GM19467 (cell line): ENCODE measurements around the gene CDCP1.

Source experiments
- ATAC-seq: cut with Tn5 transposase; IDR thresholded peaks from one replicate; pipeline ENCODE4 v1.9.1; 2021; ENCODE audit warnings: mild to moderate bottlenecking, moderate library complexity; ENCODE audit not compliant: unreplicated experiment

Gene CDCP1

DNA sequence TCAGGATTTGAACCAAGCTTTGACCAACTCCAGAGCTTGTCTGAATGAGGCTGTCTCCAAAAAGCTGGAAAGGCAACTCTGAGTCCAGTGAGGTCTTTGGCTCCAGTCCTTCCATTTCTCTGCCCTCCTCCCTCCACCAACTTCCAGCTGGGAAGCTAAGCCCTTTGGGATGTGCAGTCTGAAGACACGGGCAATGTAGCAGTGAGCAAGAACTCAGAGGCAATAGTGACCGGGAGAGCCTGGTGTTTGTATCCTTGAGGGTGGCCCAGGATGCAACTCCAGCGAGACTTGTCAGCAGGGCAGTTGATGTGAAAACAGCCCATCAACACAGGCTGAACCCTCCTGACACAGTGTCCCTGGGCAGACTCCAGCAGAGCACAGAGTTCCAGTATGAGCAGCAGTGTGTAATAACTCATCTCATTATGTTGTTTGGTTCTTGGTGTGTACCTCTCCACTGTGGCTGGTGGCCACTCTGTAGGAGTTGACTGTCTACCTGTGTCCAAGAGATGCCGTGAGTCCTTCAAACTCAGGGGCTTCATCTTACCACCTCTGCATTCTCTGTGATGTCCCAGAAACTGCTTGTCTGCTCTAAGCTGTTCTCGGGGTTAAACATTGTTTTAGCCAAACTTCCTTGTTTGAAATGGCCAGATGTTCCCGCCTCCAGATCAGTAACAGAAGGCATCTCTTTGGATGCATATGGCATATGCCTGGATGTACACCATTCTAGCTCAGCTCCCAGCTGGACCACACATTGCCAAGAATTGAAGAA is 6.6 kb downstream of the CDCP1 start:
- no peak for ATAC-seq

DNA sequence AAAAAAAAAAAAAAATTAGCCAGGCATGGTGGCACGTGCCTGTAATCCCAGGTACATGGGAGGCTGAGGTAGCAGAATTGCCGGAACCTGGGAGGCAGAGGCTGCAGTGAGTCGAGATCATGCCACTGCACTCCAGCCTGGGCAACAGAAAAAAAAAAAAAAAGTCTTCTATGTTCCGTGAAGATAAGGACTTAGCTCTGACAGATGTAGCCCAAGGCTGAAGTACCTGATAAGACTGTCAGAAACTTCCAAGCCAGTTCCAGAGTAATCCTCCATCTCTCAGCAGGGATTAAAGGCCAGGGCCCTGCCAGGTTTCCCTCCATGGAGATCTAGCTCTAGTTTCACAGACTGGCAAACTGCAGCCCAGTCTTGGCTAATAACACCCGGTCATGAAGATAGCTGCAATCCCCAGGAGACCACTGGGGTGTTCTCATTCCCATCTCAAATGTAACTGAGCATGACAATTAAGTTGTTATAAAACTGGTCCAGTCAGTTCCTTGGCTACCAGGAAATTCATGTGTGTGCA is 8.5 kb downstream of the CDCP1 start:
- ATAC-seq = no peak

DNA sequence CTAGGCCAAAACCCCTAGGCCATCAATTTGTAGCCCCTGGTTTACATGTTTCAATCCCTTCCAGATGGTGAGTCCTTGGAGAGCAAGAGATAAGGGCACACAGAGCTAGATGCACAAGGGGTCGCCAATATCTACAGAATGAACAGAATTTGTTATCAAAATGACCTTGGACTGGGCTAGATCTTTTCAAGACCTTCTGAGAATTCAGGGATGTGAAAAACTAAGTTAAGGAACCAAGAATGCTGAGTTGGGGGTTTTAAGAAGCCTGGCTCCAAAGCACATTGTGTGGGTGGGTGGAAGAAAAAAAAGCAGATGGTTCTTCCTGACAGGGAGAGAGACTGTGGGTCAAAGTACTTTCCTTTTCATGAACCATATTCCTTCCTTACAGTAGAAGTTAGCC is 10.2 kb downstream of the CDCP1 start:
- no peak for ATAC-seq

DNA sequence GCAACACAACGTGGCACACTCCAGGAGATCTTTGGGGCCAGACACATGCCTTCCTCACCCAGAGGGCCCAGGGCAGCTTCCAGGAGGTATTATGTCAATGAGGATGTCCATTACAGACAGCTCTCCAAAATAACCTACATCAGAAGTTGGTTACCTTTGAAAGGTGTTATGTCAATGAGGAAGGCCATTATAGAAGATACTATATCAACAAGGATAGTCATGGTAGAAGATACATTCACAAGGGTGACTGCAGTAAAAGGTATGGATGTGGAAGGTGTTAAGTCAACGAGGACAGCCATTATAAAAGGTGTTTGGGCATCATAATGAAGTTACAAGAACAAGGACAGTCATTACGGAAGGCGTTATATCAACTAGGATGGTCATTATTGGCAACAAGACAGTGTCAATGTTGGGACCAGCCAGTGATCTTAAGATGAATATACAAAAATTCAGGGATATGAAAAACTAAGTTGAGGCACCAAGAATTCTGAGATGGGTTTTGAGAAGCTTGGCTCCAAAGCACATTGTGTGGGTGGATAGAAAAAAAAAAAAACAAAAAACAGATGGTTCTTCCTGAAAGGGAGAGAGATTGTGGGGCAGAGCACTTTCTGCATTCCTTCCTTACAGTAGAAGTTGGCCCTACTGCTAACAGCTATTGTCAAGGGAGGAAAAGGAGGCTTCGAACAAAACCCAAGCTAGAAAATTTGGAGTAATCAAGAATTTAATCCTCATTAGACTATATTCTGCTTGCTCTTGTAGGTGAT is 11.2 kb downstream of the CDCP1 start:
- no peak for ATAC-seq

DNA sequence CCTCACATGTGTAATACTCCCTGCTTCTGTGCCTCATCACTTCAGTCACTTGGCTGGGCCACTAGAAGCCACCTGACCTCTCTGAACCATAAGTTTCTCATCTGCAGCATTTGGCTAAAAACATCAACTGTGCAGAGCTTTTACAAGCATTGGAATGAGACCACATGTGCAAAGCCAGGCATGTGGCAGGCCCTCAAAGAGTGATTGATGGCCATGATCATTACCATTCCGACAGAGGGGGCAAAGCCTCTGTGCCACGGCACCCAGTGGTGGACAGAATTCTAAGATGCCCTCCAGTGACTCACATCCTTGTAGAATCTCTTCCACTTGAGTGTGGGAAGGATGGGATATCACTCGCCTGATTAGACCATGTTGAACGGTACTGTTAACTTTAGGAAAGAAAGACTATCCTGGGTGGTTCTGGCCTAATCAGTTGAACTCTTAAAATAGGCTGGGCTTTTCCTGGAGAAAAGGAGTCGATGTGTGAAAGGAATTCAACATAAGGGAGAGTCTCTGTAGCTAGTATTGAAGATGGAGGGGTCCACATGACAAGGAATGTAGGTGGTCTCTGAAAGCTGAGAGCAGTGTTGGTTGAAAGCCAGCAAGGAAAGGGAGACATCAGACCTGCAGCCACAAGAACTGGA is 13.5 kb downstream of the CDCP1 start:
- no peak for ATAC-seq

DNA sequence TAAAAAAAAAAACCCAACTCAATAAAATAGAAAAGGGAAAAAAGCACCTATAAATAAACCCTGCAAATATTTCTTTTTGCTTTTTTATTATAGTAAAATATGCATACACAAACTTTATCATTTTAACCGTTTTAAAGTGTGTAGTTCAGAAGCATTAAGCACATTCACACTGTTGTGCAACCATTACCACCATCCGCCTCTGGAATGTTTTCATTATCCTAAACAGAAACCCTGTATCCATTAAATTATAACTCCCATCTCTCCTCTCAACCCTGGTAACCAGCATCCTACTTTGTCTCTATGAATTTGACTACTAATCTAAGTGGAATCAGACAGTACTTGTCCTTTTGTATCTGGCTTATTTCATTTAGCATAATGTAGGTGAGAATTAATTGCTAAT is 15.0 kb downstream of the CDCP1 start:
- no peak for ATAC-seq

DNA sequence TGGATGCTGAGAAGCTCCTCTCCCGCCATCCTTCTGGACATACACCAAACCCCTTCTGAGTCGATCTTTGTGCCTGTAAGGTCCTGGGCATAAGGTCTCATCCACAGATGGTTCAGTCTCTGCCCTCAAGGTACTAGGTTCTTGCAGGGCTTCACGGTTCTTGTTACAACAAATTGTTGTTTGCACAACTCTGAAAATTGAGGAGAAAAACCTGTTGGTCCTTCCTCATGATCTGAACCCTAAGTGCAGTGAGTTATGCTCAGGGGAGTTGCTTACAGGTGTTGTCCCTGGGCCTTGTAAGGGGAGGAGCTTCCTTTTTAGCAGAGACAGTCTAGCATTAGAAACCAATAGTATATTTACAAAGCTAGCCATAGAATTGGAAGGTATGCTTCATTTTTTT is 15.7 kb downstream of the CDCP1 start:
- ATAC-seq = no peak

DNA sequence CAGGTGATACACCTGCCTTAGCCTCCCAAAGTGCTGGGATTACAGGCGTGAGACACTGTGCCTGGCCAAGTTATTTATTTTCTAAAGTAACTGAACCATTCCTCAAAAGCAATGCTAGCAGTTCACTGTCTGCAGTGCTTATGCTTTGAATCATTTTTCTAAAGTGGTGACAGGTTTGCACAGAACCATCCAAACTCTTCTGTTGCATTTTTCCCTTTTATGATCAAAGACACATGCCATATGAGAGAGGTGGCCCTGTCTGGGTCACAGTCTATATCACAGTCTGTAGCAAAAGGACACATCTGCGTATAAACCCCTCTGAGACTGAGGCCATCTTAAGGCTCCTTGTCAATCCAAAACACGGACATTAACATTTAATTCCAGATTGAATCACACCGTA is 17.2 kb downstream of the CDCP1 start:
- no peak for ATAC-seq

DNA sequence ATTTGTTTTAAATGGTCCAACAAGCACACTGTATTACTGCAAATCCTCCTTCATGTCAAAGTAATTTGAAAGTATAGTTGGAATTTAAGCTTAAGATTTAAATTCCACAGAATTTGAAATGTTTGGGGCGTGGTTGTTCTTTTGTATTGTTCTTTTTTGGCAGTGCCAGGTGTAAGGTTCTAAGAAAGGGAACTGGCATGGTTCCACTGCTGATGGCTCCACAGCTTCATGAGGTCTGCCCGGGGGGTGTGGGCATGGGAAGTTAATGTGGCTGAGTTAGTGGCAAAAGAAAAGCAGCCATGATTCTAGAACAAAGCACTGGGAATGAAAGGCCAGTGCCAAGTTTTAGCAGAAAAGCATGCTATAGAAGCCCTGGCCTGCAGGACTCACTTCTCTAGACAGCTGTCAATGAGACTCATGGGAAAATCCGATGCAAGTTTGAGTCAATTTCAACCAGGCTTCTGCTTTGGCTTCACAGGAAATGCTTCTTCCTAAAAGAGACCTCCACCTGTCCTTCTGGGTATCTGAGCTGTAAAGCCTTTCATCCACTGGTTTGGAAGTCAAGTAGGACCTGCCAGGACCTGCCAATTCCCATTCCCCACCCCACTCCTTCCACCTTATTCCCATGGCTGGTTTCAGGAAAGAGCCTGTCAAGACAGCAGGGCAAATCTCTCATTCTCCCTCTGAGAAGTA is 18.9 kb downstream of the CDCP1 start:
- no peak for ATAC-seq

DNA sequence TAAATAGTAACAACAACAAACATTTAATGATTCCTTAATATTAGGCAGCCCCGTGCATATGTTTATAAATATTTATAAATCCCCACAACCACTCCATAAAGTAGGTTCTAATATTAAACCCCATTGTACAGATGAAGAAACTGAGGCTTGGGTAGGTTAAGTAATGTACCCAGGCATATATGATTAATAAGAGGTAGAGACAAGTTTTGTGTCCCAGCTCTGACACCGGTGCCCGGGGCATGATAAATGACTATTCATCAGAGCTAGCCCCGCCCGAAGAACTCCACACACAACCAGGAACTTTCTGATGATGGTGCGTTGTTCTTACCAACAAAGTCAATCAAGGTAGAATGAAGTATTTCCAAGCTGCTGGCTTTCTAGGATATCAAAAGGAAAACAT is 19.4 kb downstream of the CDCP1 start:
- ATAC-seq = no peak

DNA sequence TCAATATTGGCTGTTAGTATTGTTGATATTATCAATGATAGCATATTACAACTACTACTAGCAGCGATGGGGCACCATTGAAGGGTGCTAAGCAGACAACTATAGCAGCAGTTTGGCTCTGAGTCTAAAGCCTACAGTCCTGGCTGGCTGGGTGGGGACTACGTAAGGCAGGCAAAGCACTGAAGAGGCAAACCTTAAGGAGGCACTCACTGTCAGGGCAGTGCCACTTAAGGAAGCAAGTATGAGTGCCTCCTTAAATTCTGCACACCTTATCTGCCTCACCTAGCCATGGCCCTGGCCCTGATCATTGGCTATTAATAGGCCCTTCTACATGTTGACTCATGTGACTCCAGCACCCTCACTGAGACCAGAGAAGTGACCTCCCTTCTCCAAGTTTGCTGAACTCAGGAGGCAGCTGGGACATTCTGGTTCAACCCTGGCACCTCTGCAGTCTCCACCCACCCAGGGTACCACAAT is 20.6 kb downstream of the CDCP1 start:
- no peak for ATAC-seq

DNA sequence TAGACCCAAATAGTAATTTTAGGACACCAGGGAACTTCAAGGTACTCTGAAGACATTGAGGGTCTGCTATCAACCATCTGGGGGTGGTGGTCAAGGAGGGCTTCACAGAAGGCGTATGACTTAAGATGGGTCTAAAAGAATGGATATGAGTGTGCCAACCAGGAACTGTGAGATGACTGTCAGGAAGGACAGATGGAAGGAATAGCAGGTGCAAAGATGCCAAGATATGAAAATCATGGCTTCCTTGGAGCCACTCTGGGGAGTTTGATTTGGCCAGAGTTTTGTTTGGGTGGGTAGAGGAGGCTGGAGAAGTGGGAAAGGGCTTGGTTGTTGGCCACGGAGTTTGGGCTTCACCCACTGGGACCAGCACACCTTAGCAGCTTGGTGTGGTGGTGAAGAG is 21.2 kb downstream of the CDCP1 start:
- ATAC-seq = no peak

DNA sequence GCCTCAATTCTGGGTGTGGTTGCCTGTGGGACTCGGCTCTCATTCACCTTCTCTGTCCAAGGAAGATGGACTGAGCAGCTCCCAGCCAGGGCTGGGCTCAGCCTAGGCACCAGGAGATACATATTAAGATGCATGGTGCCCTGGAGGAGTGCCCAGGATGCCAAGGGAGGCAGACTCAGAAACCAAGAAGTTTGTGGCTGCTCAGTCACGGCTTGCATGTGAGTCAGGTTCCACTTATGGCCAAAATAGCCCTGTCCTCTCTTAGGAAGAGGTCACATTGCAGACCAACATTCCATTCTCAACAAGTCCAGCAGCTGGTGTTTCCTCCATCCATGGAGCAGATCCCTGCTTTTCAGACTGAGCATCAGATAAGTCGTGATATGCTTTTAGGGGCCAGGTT is 21.8 kb downstream of the CDCP1 start:
- no peak for ATAC-seq

DNA sequence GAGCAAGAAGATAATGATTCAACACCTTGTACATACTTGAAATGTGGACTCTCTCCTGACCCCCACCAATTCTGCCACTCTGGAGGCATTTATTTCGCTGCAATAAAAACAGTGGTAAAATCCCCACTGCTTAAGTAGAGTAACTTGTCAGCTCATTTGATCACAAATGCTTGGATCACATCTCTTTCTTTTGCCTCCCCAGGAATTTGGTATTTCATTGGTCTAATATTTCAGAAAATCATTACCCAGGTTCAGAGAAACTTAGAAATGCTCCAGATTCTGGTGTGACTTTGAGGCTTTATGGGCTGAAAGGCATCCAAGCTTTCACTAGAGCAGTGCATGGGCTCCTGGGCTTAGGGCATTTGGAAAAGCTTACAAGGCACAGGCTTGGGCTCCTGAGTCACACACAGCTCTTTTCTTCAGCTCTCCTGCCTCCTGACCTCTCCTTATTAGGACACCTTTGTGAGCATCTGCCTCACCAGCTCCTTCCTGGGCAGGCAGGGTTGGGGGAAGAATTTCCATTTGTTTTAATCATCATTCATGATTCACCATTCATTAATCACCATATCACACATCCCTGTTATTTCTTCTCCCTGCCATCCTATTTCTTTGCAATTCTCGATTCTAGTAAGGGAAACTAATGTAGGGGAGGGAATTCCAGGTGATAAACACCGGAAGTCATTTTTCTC is 22.5 kb downstream of the CDCP1 start:
- ATAC-seq = no peak

DNA sequence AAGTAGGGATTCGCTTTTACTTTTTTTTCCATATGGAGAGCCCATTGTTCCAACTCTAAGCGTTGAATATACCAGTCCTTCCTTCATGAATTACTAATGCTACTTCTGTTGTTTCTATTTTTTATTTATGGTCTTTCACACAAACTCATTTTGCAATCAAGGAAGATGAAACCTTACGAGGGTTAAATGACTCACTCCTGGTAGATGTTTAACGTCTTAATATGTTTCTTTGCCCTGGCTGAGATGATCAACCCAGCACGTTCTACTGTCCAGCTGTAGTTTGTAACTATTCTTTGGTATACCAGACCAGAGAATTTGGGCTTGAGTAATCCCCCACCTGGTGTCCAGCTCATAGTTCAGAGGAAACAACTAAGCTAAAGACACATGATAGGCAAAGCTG is 23.1 kb downstream of the CDCP1 start:
- peak; percentile 74 for ATAC-seq

DNA sequence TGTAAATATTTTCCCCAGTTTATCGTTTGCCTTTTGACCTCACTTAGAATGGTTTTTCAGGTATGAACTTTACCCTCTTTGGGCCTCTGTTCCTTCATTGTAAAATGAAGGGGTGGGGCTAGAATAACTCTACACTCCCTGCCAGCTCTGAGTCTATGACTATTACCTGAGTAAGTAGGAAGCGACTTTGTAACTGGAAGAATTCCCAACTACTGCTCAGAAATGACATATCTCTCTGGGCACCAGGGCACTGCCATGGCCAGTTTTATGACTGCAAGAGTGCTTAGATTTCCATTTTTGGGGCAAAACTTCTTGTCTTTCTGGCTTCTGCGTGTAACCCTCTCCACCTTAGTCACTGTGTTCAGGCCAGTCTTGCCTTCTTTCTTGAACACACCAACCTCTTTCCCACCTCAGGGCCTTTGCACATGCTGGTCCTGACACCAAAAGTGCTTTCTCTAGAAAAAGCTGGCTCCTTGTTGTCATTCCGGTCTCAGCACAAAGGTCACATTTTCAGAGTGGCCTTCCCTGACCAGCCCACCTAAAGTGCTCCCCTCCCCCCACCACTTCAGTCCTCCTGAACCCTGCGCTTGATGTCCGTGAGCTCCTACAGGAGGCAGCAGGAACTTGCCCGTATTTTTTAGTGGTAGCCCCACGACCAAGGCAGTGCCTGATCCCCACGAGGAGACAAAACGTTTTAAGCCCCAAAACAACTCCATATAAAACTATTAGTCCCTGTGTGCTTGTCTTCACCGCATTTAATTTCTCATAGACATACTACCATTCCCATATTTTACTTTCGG is 25.6 kb downstream of the CDCP1 start:
- ATAC-seq = no peak

DNA sequence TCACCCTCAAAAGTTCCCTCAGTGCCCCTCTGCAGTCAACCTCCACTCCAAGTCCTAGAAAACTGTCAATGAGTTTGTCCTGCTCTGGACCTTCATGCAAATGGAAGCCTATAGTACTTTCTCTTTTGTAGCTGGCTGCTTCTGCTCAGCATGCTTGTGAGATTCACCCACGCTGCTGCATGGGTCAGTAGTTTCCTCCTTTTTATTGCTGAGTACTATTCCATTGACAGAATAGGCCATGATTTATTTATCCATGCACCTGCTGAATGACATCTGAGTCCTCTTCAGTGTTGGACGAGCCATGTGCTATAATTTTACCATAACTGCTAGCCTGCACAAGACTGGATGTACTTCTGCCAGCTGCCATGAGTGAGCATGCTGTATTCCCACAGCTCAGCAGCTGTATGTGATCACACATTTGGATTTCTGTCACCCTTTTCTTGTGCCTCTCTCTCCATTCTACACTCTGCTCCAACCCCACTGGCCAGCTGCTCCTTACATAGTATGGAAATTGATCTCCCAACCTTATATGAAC is 26.3 kb downstream of the CDCP1 start:
- ATAC-seq = no peak

DNA sequence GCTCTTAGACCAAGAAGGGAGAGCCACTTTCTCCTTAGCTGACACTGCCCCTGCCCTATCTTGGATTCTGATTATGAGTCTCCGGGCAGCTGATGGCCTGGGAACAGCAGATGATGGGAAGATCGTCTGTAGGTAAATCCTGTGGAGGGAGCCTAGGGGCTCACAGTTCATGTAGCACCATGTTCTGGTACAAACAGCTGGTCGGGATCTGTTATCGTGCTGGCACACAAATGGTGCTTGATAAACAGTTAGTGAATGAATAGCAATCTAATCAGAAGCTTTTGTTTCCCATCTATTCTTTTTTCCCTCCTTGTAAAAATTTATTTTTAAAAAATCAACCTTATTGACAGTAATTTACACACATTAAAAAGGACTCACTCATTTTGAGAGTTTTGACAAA is 26.8 kb downstream of the CDCP1 start:
- no peak for ATAC-seq

DNA sequence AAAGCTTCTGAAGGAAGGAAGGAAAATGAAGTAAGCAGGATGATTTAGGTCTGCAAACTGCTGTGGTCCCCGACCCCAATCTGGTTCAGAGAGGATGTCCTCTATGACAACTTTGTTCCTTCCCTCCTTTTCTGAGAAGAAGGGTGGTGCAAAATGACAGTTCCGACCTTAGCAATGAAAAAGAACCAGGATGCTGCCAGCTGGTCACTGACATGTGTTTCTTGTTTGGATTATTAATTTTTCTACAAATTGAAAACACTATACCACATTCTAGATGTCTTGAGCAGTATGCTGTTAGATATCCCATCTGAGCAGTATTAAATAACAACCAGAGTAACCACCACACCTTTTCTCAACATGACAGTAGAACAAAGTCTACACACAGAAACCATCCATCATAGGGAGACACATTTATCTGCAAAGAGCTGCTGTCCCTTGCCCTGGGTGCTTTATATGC is 27.5 kb downstream of the CDCP1 start:
- ATAC-seq = no peak
